Heart left ventricle (tissue), 13 donors: ENCODE measurements around the gene FER1L5.

ENCODE experiments used
- POLR2A ChIP-seq, 2 donors: fragments of 450-650 bp; IDR thresholded peaks; one replicate each; pipeline ENCODE4 v1.6.1; 2017; ENCODE audit warnings: antibody characterized with exemption in 2 of 2, mild to moderate bottlenecking in 2 of 2, moderate library complexity in 2 of 2
- TF ChIP-seq, protein P1 (sequence below), 12 donors: fragments of 200-600 bp; sonication (generic) in 4 of 12; IDR thresholded peaks; one replicate each; pipeline versions ENCODE4 v1.5.0 to v1.8.0; 2018 to 2022; ENCODE audit warnings: antibody characterized with exemption in 12 of 12, mild to moderate bottlenecking in 5 of 12
- donor health status: ischemic (EF 13 %, LVEDD 7.1; RV severe dilation, severe dysfunction).
- donor health status: DM: no; HTN: yes; CAD: no.
- donor health status: DM: no; HTN: no; CAD: no.
- donor health status: ischemic (EF 25% LVEDD 6.9; RV normal size, moderate dysfunction).
- donor health status: ischemic (EF 25% LVEDD 5.7; RV mildly dilated, moderate dysfunction).
- donor health status: ischemic (EF 35%, LVEDD 5.7; RV mildly dilated, moderate dysfunction).
- donor health status: nonischemic (EF 11% LVEDD 7.7; RV severe dilation, severe dysfunction).
- donor health status: DM: yes; HTN: yes; CAD: no.
- donor health status: PGD.
- donor health status: ischemic (EF 29% LVEDD 5.4; RV normal size, mild dysfunction).
- donor health status: nonischemic (EF 23%, LVEDD 6.1; RV moderate dilation, normal function).

DNA sequence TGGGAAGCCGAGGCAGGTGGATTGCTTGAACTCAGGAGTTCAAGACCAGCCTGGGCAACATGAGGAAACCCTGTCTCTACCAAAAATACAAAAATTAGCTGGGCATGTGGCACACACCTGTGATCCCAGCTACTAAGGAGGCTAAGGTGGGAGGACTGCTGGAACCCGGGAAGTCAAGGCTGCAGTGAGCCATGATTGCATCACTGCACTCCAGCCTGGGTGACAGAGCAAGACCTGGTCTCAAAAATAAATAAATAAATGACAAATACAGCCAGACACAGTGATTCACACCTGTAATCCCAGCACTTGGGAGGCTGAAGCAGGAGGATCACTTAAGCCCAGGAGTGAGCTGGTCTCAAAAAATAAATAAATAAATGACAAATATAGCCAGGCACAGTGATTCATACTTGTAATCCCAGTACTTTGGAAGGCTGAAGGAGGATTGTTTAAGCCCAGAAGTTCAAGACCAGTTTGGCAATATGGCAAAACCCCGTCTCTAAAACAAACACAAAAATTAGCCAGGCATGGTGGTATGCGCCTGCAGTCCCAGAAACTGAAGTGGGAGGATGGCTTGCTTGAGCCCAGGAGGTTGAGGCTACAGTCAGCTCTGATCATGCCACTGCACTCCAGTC lies 10.6 kb upstream of the FER1L5 start:
- TF ChIP-seq, protein P1, sequence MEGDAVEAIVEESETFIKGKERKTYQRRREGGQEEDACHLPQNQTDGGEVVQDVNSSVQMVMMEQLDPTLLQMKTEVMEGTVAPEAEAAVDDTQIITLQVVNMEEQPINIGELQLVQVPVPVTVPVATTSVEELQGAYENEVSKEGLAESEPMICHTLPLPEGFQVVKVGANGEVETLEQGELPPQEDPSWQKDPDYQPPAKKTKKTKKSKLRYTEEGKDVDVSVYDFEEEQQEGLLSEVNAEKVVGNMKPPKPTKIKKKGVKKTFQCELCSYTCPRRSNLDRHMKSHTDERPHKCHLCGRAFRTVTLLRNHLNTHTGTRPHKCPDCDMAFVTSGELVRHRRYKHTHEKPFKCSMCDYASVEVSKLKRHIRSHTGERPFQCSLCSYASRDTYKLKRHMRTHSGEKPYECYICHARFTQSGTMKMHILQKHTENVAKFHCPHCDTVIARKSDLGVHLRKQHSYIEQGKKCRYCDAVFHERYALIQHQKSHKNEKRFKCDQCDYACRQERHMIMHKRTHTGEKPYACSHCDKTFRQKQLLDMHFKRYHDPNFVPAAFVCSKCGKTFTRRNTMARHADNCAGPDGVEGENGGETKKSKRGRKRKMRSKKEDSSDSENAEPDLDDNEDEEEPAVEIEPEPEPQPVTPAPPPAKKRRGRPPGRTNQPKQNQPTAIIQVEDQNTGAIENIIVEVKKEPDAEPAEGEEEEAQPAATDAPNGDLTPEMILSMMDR (IDR thresholded peaks at IDR 0.05): no peak
- no peak for TF ChIP-seq POLR2A (IDR thresholded peaks at IDR 0.05)
